Immature natural killer cell (primary cell): Measurements from ENCODE around the gene OR4D1. TPM values are rescaled to one million over a fixed set of nuclear protein-coding genes. Genes with fewer than 3 reads are reported as not detected.
A peak's percentile ranks its signal among the peaks of the same experiment; 100 is the strongest.
"Not testable (repeated sequence)": the region's sequence is repeated elsewhere in the genome, so short reads cannot be mapped to it uniquely, and the experiment has no call there.

Experiments
- DNase-seq, 3 donors: peaks; one replicate each; pipeline ENCODE4 v3.0.0; 2022; ENCODE audit warnings: mixed read lengths in 1 of 3
- H3K27ac Mint-ChIP-seq, 6 donors: one replicate each; pipeline ENCODE4 v1.8.0; 2020; ENCODE audit warnings: mixed read lengths in 6 of 6, mild to moderate bottlenecking in 5 of 6, inconsistent platforms in 4 of 6, moderate library complexity in 3 of 6
- H3K27me3 Mint-ChIP-seq, 3 donors: one replicate each; pipeline ENCODE4 v1.8.0; 2020 to 2021; ENCODE audit warnings: low read depth in 3 of 3, mild to moderate bottlenecking in 3 of 3, mixed read lengths in 3 of 3, moderate library complexity in 3 of 3, inconsistent platforms in 1 of 3
- H3K36me3 Mint-ChIP-seq, 3 donors: one replicate each; pipeline ENCODE4 v1.8.0; 2020; ENCODE audit warnings: mixed read lengths in 3 of 3, inconsistent platforms in 2 of 3, mild to moderate bottlenecking in 2 of 3
- H3K4me1 Mint-ChIP-seq, 2 donors: one replicate each; pipeline ENCODE4 v1.8.0; 2020; ENCODE audit warnings: inconsistent platforms in 2 of 2, mild to moderate bottlenecking in 2 of 2, mixed read lengths in 2 of 2, moderate library complexity in 1 of 2
- H3K4me3 Mint-ChIP-seq, 5 donors: one replicate each; pipeline ENCODE4 v1.8.0; 2020; ENCODE audit warnings: mild to moderate bottlenecking in 5 of 5, mixed read lengths in 5 of 5, inconsistent platforms in 3 of 5, moderate library complexity in 3 of 5
- H3K9me3 Mint-ChIP-seq, 6 donors: one replicate each; pipeline ENCODE4 v1.8.0; 2020; ENCODE audit warnings: mild to moderate bottlenecking in 6 of 6, mixed read lengths in 6 of 6, inconsistent platforms in 4 of 6, moderate library complexity in 3 of 6
- polyA plus RNA-seq, 3 donors: library from polyadenylated mRNA; unstranded; fragments of 300-500 nt; fragmentation: Illumina TruSeq; gene quantifications; one replicate each; pipeline ENCODE4 v1.2.3, GENCODE V29; 2021

The OR4D1 gene
- polyA plus RNA-seq: 1 to 10 TPM; 1.4 to 2.3 (median 1.4) TPM

- Mint-ChIP-seq H3K27me3 (peaks cover 3 to 9% (median 6%) of the 10 kb centered on the region in 3 donors), H3K27ac (peak within 1 kb of the TSS in 2 of 6 donors; percentile 1 to 57), H3K4me3 (no peak within 1 kb of the TSS), H3K9me3 (peaks cover 7 to 36% (median 30%) of the 10 kb centered on the region in 6 donors), H3K36me3 (peaks cover 26 to 38% (median 34%) of the 10 kb centered on the region in 3 donors), H3K4me1 (peaks cover 18 to 24% of the 10 kb centered on the region in 2 donors)
- DNase-seq: no peak
These were observed at the start of gene OR4D1 for GRCh38 chr17:58147930-58148434. Gene OR4D1 (plus strand): TSS chr17:58148384. CDS start chr17:58155154, 6,770 bp downstream.

GRCh38 chr17:58100506-58100905 is 47.7 kb upstream of the OR4D1 start:
- no peaks in the 10 kb centered on the region for H3K36me3 Mint-ChIP-seq
- H3K27ac Mint-ChIP-seq: no peak overlapping the region
- no peaks in the 10 kb centered on the region for H3K4me1 Mint-ChIP-seq
- no peaks in the 10 kb centered on the region for H3K27me3 Mint-ChIP-seq
- DNase-seq: no peak
- H3K4me3 Mint-ChIP-seq: no peak overlapping the region
- no peaks in the 10 kb centered on the region for H3K9me3 Mint-ChIP-seq

- H3K36me3 Mint-ChIP-seq, H3K27me3 Mint-ChIP-seq, H3K27ac Mint-ChIP-seq, H3K4me1 Mint-ChIP-seq, H3K9me3 Mint-ChIP-seq, H3K4me3 Mint-ChIP-seq, DNase-seq: not testable (repeated sequence)
These were observed 46.3 kb upstream of the OR4D1 start for GRCh38 chr17:58101898-58102297.

GRCh38 chr17:58105093-58105492 is 43.1 kb upstream of the OR4D1 start:
- H3K9me3 Mint-ChIP-seq: no peaks in the 10 kb centered on the region
- H3K4me3 Mint-ChIP-seq: no peak overlapping the region
- H3K36me3 Mint-ChIP-seq: no peaks in the 10 kb centered on the region
- no peak overlapping the region for H3K27ac Mint-ChIP-seq
- no peak for DNase-seq
- H3K27me3 Mint-ChIP-seq: peaks cover 0 to 3% (median 0%) of the 10 kb centered on the region in 3 donors
- H3K4me1 Mint-ChIP-seq: no peaks in the 10 kb centered on the region

DNA sequence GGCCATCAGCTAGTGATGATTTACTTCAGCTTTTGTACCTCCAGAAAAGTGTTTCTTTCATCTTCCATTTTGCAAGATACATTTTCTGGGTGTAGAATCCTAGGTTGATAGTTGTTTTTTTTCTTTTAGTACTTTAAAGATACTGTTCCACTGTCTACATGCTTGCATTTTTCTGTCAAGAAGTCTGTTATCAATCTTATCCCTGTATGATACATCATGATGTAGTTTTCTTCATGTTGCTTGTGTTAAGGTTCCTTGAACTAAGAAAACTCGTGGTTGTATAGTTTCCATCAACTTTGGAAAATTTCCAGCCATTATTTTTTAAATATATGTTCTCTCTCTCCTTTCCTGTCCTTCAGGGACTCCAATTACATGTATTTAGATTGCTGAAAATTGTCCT is 40.9 kb upstream of the OR4D1 start:
- DNase-seq: no peak
- no peaks in the 10 kb centered on the region for H3K36me3 Mint-ChIP-seq
- H3K4me1 Mint-ChIP-seq: no peaks in the 10 kb centered on the region
- peaks cover 0 to 3% (median 2%) of the 10 kb centered on the region in 3 donors for H3K27me3 Mint-ChIP-seq
- H3K4me3 Mint-ChIP-seq: no peak overlapping the region
- no peaks in the 10 kb centered on the region for H3K9me3 Mint-ChIP-seq
- H3K27ac Mint-ChIP-seq: no peak overlapping the region

DNA sequence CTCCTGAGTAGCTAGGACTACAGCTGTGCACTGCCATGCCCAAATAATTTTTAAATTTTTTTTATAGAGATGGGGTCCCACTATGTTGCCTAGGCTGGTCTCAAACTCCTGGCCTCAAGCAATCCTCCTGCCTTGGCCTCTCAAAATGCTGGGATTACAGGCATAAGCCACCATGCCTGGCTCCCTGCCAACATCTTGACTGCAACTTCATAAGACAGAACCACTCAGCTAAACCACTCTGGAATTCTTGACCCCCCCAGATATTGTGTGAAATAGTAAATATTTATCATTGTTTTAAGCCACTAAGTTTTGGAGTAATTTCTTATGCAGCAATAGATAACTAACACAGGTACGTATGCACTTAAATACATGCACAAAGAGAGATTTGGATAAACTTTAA is 39.0 kb upstream of the OR4D1 start:
- H3K27me3 Mint-ChIP-seq: peaks cover 0 to 7% (median 2%) of the 10 kb centered on the region in 3 donors
- no peak for DNase-seq
- H3K4me3 Mint-ChIP-seq: no peak overlapping the region
- no peaks in the 10 kb centered on the region for H3K36me3 Mint-ChIP-seq
- H3K4me1 Mint-ChIP-seq: no peaks in the 10 kb centered on the region
- no peak overlapping the region for H3K27ac Mint-ChIP-seq
- H3K9me3 Mint-ChIP-seq: no peaks in the 10 kb centered on the region

- Mint-ChIP-seq H3K9me3 (no peaks in the 10 kb centered on the region), H3K27ac (no peak overlapping the region), H3K27me3 (peaks cover 0 to 7% (median 2%) of the 10 kb centered on the region in 3 donors), H3K4me3 (no peak overlapping the region), H3K36me3 (no peaks in the 10 kb centered on the region), H3K4me1 (no peaks in the 10 kb centered on the region)
- no peak for DNase-seq
These were observed 38.2 kb upstream of the OR4D1 start for GRCh38 chr17:58110012-58110411.

DNA sequence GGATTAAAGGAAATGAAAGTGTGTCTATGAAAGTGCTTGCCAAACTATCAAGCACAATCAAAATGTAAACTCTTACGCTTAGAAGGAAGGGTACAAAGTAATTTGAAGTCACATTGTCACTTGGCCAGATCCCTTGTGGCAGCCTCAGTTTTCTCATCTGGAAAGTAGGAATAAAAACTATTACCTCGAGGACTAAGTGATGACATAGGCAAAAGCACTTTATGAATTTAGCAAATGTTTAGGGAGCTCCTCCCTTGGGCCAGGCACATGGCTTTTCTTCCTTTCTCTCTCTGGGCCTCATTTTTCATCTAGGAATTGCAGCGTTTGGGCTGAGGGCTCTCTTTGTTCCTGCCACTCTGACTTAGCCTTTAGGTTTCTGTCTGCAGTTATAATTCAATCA is 36.5 kb upstream of the OR4D1 start:
- Mint-ChIP-seq H3K27me3 (peaks cover 0 to 7% (median 2%) of the 10 kb centered on the region in 3 donors), H3K27ac (no peak overlapping the region), H3K9me3 (peaks cover 0 to 2% (median 0%) of the 10 kb centered on the region in 6 donors), H3K4me1 (no peaks in the 10 kb centered on the region), H3K4me3 (no peak overlapping the region), H3K36me3 (no peaks in the 10 kb centered on the region)
- DNase-seq: no peak

- peak; percentile 64 to 72 (median 66) for DNase-seq
These were observed 35.1 kb upstream of the OR4D1 start for GRCh38 chr17:58112970-58113631.

GRCh38 chr17:58113947-58114346 is 34.2 kb upstream of the OR4D1 start:
- Mint-ChIP-seq H3K27me3 (peaks cover 3 to 7% (median 6%) of the 10 kb centered on the region in 3 donors), H3K36me3 (no peaks in the 10 kb centered on the region), H3K4me3 (no peak overlapping the region), H3K27ac (no peak overlapping the region), H3K9me3 (peaks cover 0 to 2% (median 0%) of the 10 kb centered on the region in 6 donors), H3K4me1 (no peaks in the 10 kb centered on the region)
- DNase-seq: no peak

More at GRCh38 chr17:58112970-58113631, 35.1 kb upstream of the OR4D1 start:
- H3K36me3 Mint-ChIP-seq: no peaks in the 10 kb centered on the region
- peaks cover 0 to 6% (median 4%) of the 10 kb centered on the region in 3 donors for H3K27me3 Mint-ChIP-seq
- no peaks in the 10 kb centered on the region for H3K4me1 Mint-ChIP-seq
- H3K9me3 Mint-ChIP-seq: peaks cover 0 to 2% (median 0%) of the 10 kb centered on the region in 6 donors
- no peak overlapping the region for H3K27ac Mint-ChIP-seq
- H3K4me3 Mint-ChIP-seq: no peak overlapping the region

GRCh38 chr17:58117382-58117781 is 30.8 kb upstream of the OR4D1 start:
- Mint-ChIP-seq H3K4me3 (no peak overlapping the region), H3K4me1 (peaks cover 4 to 7% of the 10 kb centered on the region in 2 donors), H3K27ac (no peak overlapping the region), H3K36me3 (no peaks in the 10 kb centered on the region), H3K9me3 (peaks cover 0 to 2% (median 0%) of the 10 kb centered on the region in 6 donors), H3K27me3 (peaks cover 4 to 7% (median 5%) of the 10 kb centered on the region in 3 donors)
- DNase-seq: no peak

- H3K9me3 Mint-ChIP-seq: peaks cover 0 to 2% (median 0%) of the 10 kb centered on the region in 6 donors
- peaks cover 9 to 16% of the 10 kb centered on the region in 2 donors for H3K4me1 Mint-ChIP-seq
- H3K4me3 Mint-ChIP-seq: no peak overlapping the region
These were observed 28.7 kb upstream of the OR4D1 start for GRCh38 chr17:58119491-58119890.

DNA sequence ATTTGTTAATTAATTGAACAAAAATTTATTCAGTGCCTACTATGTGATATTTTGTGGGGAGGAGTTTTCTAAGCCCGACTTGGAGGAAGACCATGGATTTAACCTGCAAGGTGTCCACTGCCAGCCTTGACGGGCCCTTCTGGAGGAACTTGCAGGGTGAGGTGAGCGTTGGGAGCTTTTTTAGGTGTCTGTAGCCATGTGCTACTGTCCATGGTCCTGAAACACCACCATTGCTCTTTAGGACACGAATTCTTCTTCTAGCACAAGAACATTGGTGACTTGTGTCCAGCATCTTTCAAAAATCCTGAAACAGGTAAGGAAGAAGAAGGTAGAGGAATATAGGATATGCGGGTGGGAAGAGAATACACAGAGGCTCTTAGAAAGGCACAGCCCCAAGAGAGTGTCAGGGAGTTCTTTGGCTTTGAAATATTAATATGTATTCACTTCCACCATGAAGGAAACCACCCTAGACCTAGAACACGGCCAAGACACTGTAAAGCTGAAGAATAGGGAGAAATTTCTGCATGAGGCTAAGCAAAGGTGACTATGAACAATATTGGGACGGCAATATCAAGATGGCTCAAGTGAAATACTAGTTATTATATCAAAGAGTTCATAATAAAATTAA is 27.9 kb upstream of the OR4D1 start:
- Mint-ChIP-seq H3K27ac (no peak overlapping the region), H3K27me3 (peaks cover 3 to 7% (median 4%) of the 10 kb centered on the region in 3 donors), H3K4me3 (no peak overlapping the region), H3K4me1 (peaks cover 9 to 16% of the 10 kb centered on the region in 2 donors), H3K36me3 (no peaks in the 10 kb centered on the region), H3K9me3 (peaks cover 0 to 2% (median 0%) of the 10 kb centered on the region in 6 donors)
- peak; percentile 33 to 52 (median 44) for DNase-seq

More at GRCh38 chr17:58119491-58119890, 28.7 kb upstream of the OR4D1 start:
- H3K27ac Mint-ChIP-seq: no peak overlapping the region
- H3K36me3 Mint-ChIP-seq: no peaks in the 10 kb centered on the region
- DNase-seq: no peak
- peaks cover 3 to 7% (median 4%) of the 10 kb centered on the region in 3 donors for H3K27me3 Mint-ChIP-seq

GRCh38 chr17:58121925-58122324 is 26.3 kb upstream of the OR4D1 start:
- no peak overlapping the region for H3K27ac Mint-ChIP-seq
- no peaks in the 10 kb centered on the region for H3K9me3 Mint-ChIP-seq
- H3K27me3 Mint-ChIP-seq: peaks cover 3 to 7% (median 4%) of the 10 kb centered on the region in 3 donors
- peak; percentile 36 to 64 (median 56) for DNase-seq
- H3K4me3 Mint-ChIP-seq: no peak overlapping the region
- H3K4me1 Mint-ChIP-seq: peaks cover 9 to 16% of the 10 kb centered on the region in 2 donors
- no peaks in the 10 kb centered on the region for H3K36me3 Mint-ChIP-seq
